GM21576 (cell line): Measurements from ENCODE around the gene KCNK18.
A peak's percentile ranks its signal among the peaks of the same experiment; 100 is the strongest.

Experiments used
- ATAC-seq: cut with Tn5 transposase; IDR thresholded peaks from one replicate; pipeline ENCODE4 v1.9.1; 2021; ENCODE audit warnings: mild to moderate bottlenecking, moderate library complexity; ENCODE audit not compliant: unreplicated experiment

KCNK18 gene

DNA sequence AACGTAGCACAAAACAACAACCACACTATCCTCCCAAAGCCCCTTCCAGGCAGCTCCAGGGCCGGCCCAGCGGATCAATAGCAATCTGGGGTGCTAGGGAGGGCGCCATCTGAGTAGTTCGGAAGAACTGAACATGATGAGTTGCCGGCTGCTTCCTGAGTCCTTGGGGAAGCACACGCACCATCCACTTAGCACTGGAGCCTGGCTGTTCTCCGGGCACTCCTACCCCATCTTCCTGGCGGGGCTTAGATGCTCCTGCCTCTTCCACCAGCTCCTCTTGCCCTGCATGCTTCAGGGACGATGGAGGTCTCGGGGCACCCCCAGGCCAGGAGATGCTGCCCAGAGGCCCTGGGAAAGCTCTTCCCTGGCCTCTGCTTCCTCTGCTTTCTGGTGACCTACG lies at the start of gene KCNK18:
Gene KCNK18 (plus strand): TSS at position 301 of the 400 bp plus-strand sequence. CDS start 0 bp downstream, at position 301.
- no peak for ATAC-seq

DNA sequence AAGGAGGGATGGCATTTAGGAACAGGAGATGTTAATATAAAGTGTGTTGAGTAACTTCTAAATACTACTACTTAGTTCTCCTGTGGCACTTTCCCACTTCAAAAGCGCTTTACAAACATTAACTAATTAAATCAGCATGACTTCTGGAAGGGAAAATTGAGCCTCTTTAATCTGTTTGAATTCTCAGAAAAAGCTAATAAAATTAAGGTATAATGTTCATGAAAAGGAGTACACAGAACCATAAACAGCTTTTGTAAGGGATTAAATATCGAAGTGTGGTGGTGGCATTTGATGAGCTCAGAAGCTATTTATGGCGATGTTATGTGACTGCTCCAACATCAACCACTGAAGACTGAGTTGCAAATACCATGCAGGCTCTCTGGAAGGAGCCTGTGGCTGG lies 49.0 kb upstream of the KCNK18 start:
- no peak for ATAC-seq

DNA sequence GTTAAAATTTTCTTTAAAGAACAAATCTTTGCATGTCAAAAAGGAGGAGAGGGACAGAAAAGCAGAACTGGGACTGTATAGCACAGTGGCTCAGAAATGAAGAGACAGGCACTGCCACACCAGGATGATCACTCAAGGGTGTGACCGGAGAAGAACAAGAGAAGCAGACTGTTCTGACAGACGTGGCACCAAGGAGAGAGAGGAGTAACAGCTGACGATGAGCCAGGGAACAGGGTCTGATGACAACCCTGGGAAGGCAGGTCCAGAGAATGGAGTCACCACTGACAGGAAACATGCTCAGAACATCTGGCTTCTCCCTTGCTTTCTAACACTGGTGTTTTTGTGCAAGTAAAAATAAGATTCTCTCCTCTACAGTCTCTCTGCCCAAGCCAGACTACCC lies 44.6 kb upstream of the KCNK18 start:
- no peak for ATAC-seq

DNA sequence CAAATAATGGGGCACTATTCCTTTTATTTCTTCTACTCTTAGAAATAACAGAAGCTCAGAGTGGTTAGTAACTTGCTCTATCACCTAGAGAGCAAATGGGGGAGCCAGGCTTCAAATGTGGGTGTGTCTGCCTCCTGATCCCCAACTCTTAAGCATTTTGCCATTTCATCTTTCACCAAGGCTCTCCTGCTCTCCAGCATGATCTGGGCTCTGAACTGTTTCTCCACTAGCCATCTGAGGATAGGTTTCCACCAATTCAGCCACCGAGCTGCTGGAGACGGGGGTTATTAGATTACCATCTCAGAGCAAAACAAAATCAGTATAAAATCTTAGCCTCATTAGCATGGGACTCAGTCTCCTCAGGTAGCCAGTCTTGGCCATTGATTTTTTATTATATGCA lies 39.0 kb upstream of the KCNK18 start:
- no peak for ATAC-seq

DNA sequence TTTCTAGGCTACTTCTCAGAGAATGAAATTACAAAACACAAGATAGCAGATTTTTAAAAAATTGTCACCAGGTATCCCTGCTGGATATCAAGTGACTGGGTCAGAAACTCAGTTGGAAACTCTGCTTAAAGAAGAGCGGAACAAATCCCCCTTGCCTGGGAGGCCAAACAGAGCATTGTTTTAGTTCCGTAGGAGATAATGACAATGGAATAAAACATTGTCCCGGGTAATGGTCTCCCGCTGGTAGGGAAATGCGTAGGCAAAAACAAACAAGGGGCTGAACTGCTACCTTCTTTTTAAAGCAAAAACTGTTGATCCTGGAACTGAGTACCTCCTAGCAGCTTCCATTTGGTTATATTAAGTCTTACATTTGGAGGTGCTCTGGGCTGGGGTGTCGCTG lies 37.9 kb upstream of the KCNK18 start:
- no peak for ATAC-seq

DNA sequence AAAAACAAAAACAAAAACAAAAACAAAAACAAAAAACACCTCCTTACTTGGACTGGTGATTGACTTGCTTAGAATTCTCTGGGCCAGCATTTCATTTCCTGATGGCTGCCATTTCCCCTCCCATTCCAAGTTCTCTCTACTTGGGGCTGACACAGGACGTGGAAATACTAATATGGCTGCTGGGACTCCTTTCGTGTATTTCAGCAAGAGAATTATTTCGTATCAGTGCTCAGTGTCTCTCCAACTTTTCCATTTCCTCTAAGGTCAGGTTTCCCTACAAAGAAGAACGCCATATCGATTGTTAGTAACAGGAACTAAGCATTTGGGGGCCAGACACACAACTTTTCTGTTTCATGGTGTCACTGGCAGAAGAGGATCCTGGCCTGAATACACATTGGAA lies 36.7 kb upstream of the KCNK18 start:
- ATAC-seq, result no peak

DNA sequence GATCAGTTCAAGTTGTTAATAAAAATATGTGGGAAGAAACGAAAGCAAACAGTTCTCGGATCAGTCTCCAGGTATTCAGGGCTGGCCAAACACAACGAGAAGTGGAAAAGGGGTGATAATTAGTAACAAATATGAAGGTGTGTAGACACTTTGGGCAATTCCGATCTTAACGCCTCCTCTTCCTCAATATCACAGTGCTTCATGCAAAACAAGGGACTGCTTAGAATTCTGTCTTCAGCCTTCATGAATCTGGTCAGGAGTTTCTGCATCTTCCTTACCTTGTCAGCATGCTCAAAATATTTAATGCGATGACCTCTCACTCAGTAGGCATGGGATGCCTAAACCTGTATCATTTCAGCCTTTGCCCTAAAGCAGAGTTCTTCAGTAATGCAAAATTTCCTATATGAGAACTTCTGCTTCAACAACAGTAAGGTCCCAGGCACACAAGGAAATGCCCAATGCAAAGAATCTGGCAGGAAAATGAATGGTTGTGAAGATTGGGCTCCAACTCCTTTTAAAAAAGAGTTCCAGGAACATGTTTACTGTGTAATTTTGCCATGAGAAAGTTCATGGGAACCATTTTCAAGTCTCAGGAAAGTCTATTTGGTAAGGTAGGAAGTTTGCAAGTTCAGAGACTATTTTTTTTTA lies 35.8 kb upstream of the KCNK18 start:
- no peak for ATAC-seq

DNA sequence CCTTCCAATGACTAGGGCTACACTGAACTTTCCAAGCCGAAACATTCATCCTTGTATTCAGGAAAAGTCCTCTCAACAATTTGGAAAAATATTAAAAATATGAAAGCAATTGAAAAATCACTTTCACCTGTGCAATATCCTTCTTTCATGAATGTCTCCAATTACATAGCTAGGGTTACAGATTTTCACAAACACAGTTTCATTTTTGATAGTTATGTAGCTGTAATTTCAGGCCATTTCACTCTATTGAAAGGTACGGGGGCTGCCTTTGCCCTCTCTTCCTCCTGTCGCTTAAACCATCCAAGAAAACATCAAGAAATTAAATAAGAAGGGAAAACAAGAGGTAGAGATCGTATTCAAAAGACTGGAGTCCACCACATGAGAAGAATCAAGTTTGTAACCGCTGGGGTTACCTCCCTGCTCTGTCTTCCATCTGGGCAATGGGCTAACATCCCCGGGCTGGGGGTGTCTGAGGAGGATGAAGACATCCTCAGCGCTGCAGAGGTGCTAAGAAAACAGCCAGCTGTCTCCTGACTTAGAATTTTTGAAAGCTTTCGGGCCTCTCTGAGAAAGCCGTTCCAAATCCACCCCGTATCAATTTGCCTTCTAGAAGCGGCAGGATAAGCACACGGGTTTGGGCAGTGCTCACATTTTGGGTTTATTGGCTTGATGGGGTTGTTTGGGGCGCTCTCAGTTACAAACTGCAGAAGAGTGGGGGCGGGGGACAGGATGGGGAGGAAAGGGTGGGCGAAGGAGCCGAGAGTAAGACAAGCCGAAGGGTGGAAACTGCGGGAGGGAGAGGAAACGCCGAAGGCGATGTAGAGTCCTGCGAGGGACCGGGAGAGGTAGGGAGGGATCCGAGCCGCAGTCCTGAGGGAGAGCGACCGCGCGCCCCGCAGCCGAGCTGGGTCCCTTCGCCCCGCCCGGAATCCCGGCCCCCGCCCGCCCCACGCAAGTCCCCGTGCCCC lies 34.9 kb upstream of the KCNK18 start:
- ATAC-seq, result no peak

DNA sequence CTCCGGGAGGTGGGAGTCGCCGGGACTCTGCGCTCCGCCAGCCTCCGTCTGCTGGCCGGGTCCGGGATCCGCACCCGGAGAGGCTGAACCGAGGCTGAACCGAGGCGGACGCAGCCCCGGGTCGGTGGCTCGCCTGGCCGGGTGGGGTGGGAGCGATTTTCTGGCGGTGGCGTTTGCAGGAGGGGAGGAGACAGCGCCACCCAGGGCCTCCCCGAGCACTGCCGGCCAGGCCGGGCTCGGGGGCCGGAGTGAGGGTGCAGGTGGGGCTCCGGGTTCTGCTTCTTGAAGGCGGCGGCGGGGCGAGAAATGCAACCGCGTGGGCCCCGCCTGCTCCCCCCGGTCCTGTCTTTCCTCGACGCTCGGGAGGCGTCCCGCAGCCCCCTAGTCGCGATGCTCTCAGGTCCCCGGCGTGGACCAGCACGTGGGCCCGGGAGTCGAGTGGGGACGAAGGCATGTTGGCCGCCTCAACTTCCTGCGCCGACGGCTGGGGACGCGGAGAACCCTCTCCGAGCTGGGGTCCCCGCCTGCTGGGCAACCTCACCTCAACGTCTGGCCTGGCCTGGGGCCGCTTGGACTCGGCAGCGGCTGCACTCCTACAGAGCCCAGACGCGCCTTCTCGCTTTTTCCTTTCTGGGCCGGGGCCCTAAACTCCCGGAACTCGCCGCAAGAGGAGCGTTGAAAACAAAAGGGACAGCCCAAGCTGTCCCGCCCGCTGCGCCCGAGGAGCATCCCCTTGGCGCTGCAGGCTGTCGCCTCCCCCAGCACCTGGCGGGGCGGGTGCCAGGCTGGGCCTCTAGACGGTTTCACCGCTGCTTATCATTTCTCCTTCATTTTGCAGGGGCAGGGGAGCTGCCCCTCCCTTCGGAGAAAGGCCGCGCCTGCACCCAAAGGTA lies 34.0 kb upstream of the KCNK18 start:
- ATAC-seq, result no peak

DNA sequence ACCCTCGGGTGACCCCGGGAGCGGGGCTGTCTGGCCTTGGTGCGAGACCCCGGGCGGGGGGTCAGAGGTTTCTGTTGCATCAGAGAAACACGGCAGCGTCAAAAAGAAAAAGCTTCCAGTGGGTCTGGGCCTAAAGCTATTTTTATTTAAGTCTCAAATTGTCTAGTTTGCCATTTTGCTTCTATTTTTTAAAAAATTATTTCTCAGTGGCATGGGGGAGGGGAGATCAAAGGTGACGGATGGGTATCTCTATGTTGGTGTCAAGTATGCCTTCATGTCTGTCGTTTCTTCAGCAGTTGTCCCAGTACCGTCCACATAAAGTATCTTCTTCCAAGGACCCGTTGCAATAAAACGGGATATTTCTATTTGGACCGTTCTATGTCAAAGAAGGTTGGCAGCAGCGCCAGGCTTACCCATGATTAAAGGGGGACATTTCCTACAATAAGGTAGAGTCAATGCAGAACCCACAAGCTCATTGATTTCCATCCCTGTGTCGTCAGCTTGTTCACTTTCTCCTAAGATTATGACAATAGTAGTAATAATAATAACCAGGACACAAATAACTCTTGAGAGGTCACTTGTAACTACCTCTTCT lies 33.2 kb upstream of the KCNK18 start:
- ATAC-seq, result no peak

DNA sequence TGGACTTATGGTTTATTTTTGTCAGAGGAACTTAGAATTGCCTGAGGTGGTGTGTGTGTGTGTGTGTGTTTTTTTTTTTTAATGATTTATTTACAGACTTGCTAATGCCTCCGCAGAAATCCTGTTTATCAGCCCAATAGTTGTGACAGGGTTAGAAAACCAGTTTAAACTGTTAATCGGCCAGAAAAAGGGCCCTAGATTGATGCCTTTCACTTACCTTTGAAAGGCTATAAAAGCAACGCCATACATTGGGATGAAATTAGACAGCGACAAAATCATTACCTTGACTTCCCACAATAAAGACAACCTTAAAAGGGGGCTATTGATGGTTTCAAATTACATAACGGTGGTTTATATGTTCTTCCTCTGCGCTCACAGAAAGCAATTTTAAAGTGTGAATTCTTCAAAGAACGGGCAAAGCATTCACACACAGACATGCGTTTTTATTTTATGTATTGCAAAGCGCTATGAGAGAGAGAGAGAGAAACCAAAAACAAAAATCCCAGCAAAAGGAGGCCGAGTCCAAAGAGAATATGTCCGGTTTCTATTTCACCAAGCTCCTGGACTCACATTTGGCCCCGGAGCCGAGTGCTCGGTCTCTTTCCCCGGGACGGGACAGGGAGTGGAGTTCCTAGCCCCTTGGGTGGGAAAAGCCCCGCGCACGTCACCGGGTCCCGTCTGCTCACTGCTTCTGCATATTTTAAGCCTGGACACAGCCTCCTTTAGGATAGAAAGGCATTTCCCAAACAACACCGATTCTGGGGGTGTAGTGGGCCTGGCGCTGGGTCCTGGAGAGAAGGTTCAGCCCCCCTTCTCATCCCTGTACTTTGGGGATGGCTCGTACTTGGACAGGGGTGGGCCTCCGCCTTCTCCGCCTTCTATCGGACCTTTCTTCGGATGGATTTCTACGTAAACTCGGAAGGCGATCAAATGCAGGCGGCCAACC lies 32.4 kb upstream of the KCNK18 start:
- ATAC-seq, result no peak

DNA sequence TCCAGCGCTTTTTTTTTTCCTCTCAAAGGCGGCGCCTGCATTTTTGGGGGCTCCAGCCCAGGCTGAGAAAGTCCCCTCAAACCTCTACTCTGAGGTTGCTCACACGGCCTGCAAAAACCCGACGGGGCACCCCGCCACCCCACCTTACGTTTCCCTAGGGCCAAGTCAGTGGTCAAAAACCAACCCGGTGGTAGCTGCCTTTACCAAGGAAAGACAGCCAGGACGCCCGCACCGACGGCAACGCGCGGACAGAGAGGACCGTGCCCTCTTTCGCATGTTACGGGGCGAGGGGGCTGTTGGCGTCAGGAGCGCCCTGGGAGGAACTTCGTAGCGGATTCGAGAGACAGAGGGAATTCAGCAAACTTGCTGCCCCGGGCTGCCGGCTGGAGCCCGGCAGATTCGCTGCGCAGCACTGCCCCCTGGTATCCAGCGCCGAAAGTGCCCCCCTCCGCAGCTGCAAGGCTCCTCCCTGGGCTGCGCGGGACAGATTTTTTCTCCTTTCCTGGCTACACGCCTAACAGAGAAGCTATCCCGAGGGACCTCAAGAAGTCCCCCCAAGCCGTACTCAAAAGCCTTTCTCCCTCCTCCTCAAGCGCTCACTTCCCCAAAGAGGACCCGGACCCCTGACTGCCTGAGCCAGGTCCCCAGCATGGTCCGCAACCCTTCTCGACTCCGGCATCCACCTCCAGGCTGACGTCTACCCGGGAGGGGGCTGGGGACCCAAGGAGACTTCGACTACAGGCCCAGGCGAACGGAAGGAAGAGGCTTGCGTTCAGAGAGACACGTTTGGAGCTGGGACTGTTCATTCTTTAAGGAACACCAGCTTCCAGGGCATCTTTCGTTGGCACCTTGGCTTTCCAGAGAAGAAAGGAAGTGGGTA lies 31.5 kb upstream of the KCNK18 start:
- no peak for ATAC-seq

DNA sequence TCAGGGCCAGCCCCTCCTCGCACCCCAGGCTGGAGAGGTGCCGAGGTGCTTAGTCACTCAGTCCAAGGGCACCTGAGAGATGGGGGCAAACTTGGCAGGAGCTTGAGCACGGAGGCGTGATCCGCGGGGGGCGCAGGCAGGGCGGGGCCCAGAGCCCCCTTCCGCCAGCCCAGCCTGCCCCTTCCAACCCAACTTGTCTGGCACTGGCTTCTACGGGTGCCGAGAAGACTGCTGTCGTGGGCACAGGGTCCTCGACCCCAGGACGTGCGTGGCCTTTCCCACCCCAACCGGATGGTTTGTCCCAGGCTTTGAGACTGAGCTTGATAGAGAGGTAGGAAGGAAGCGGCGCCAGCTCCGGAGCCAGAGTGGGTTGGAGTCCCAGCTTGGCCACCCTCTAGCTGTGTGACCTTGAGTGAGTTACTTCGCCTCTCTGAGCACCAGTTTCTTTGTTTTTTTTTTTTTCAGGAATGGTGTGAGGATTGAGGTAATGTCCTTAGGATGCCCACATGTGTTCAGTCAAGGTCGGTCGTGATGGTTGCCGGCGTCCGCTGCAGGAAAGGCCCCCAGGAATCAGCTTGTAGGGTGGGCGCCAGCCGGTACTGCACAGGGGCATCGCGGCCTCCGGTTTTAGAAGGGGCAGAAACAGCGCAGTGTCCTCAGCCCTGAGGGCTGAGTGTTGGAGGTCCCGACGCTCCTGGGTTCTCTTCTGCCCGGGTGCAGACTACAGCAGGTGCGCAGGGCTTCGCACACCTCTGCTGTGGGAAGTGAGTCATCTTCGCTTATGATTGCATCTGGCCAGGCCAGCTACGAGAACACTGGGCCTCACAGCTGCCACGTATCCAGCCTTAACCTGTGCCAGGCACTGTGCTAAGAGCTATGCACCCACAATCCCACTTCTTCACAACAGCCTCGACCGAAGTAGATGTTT lies 30.6 kb upstream of the KCNK18 start:
- no peak for ATAC-seq

DNA sequence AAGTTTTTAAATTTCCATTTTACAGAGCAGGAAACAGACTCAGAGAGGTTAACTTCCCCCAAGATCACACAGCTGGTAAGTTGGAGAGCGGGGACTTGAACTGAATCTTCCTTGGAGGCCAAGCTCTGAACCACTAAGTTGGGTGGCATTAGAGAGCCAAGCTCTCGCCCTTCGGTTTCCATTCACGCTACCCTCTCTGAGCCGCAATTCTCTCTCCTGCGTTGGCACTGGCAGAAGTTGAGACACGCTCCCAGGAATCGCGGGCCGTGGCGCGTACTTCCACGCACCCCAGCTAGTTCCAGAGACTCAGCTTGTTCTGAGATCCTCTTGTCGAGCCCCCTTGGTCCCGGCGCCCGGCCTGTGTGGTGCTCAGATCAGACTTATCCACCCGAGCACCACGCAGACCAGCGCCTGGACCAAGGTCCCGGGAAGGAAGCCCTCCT lies 29.9 kb upstream of the KCNK18 start:
- ATAC-seq, result no peak

DNA sequence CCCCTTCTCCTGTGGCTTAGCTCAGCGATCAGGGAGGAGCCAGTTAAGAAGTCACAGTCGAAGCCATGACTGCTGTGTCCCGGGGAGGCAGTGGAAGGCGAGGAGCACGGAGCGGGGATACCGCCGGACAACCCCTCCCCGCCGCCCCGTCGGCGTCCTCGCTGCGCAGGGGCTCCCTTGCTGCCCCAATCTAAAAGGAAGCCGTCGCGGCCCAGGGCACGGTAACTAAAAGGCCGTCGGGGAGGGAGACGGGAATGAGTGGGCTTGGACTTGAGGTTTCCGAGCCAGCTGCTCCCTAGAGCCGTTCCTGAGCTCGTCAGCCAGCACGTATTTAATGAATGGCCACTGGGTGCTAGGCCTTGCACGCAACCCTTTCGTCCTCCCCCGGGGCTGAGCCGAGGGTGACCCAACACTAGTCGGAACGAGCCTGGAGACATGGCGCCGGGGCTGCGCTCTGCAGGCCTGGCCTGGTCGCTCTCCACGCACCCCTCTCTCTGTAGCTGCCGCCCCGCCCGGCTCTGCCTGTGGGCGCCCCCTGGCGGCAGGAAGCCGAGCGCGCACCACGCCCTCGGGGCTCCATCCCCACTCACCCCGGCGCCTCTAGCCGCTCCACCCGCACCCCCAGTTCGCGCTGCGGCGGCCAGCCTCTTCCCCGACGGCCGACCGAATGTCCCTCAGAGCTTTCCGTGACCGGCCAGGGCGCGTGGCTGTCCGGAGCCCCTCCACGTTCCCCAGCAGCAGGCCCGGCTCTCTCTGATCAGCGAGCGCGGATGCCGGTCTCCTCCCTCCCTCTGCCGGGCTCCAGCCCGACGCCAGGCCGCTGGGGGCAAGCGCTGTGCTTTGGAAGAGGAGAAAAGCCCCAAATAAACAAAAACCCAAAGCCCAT lies 29.3 kb upstream of the KCNK18 start:
- peak; percentile 83 for ATAC-seq

DNA sequence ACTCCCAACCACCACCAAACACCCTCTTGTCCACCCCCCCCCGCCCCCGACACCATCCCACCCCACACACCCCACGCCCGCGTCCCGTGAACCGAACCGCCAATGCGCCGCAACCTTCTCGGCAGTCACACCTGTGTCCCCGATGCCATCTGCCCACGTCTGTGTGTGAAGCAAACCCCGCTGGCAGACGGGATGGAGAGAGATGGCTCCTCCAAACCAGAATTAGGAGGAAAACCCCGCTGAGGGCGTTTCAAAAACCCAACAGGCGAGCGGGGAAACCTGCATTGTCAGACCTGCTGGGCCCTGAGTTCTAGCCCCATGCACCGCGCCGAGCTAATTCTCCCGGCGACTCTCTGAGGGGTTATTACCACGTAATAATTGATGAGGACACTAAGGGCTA lies 28.6 kb upstream of the KCNK18 start:
- no peak for ATAC-seq

DNA sequence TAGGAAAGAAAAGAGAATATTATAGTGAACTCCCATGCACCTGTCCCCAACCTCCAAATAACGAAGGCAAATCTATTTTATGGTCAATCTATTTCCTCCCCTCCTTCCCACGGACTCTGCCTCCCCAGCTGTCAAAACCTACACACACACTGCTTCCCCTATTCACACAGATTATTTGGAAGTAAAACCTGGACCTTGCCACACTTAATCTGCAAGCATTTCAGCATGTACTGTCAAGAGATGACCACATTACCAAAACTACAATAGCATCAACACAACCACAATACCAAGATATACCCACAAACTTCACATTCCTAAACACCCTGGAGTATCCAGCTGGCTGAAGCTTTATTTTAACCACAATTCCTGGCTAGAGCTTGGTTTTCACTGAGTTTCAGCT lies 27.8 kb upstream of the KCNK18 start:
- no peak for ATAC-seq
